Caco-2 (cell line): ENCODE results near the gene CMSS1. TPM values are rescaled to one million over a fixed set of nuclear protein-coding genes. Genes with fewer than 3 reads are reported as not detected.

ENCODE experiments used
- BruUV-seq: library from RNA; stranded (reverse); fragments of 400-500 nt; replicated peaks from 2 replicates; lab custom pipeline; 2021; lab: Mats Ljungman, UMichigan
- CTCF ChIA-PET: fragments of 300-600 bp; sonication (Branson Sonifier 250); formaldehyde crosslinking; loops from one replicate; lab custom pipeline; 2022; ENCODE audit warnings: antibody characterized with exemption; lab: Charles Lee
- POLR2A ChIA-PET: fragments of 300-600 bp; sonication (Branson Sonifier 250); formaldehyde crosslinking; loops from one replicate; lab custom pipeline; 2022; ENCODE audit warnings: antibody characterized with exemption; lab: Charles Lee
- DNase-seq, 2 experiments: peaks; one replicate each; pipeline versions ENCODE4 v3.0.0 to v3.0.0-alpha.2; 2020 to 2022
- H3K27me3 ChIP-seq: replicated peaks from 2 replicates; pipeline ENCODE4 v1.6.0; 2011; ENCODE audit warnings: low read length; ENCODE audit not compliant: control insufficient read depth, insufficient read depth
- H3K36me3 ChIP-seq: 2 replicates; pipeline ENCODE4 v1.5.1; 2011; ENCODE audit warnings: low read length; ENCODE audit not compliant: control insufficient read depth, insufficient read depth
- H3K4me1 ChIP-seq: fragments of 250-450 bp; sonication (Bioruptor Pico); 2 replicates; pipeline ENCODE4 v1.5.1; 2020; ENCODE audit warnings: mild to moderate bottlenecking
- H3K4me3 ChIP-seq: 2 replicates; pipeline ENCODE4 v1.5.1; 2011; ENCODE audit warnings: low read depth, mild to moderate bottlenecking, control low read depth, low read length
- H3K9me3 ChIP-seq: fragments of 250-450 bp; sonication (Bioruptor Pico); 2 replicates; pipeline ENCODE4 v1.5.1; 2020; ENCODE audit warnings: mild to moderate bottlenecking, moderate library complexity
- H3K27ac Mint-ChIP-seq: one replicate; pipeline ENCODE4 v1.8.0; 2022; ENCODE audit warnings: mixed read lengths; ENCODE audit not compliant: unreplicated experiment
- H3K27me3 Mint-ChIP-seq: one replicate; pipeline ENCODE4 v1.8.0; 2022; ENCODE audit warnings: mixed read lengths; ENCODE audit not compliant: insufficient read depth, unreplicated experiment
- H3K36me3 Mint-ChIP-seq: one replicate; pipeline ENCODE4 v1.8.0; 2022; ENCODE audit warnings: mild to moderate bottlenecking, mixed read lengths; ENCODE audit not compliant: insufficient read depth, unreplicated experiment
- H3K4me1 Mint-ChIP-seq: one replicate; pipeline ENCODE4 v1.8.0; 2022; ENCODE audit warnings: low read depth, mixed read lengths; ENCODE audit not compliant: unreplicated experiment
- H3K4me3 Mint-ChIP-seq: one replicate; pipeline ENCODE4 v1.8.0; 2022; ENCODE audit warnings: mild to moderate bottlenecking, moderate library complexity, mixed read lengths; ENCODE audit not compliant: unreplicated experiment
- H3K9me3 Mint-ChIP-seq: one replicate; pipeline ENCODE4 v1.8.0; 2022; ENCODE audit warnings: mixed read lengths; ENCODE audit not compliant: unreplicated experiment
- CTCF ChIP-seq, 2 experiments: fragments of 200-600 bp in 1 of 2; IDR thresholded peaks; 1 replicate in 1 of 2; 2 replicates in 1 of 2; pipeline versions ENCODE4 v1.5.1 to v1.8.0; 2011 to 2022; ENCODE audit warnings: antibody characterized with exemption in 1 of 2, control low read depth in 1 of 2, inconsistent platforms in 1 of 2, low read depth in 1 of 2, low read length in 1 of 2, mild to moderate bottlenecking in 1 of 2, moderate library complexity in 1 of 2; ENCODE audit not compliant: insufficient read depth in 1 of 2, severe bottlenecking in 1 of 2, unreplicated experiment in 1 of 2
- intact Hi-C: fragments of 100-400 bp; cut with micrococcal nuclease; formaldehyde crosslinking; loops from one replicate; pipeline ENCODE4 v1.10.0; 2022; ENCODE audit not compliant: unreplicated experiment
- total RNA-seq: library from RNA; stranded (reverse); gene quantifications from 2 replicates; pipeline ENCODE4 v1.2.3, GENCODE V29; 2022

The CMSS1 gene
- total RNA-seq, 1 experiment from 2014 or later = 54.4 TPM

GRCh38 chr3:99882436-99883137 lies 64.9 kb downstream of the CMSS1 start:
- TF ChIP-seq CTCF (IDR thresholded peaks at IDR 0.05; ENCODE audit: insufficient read depth in 1 of 2, low read depth in 1 of 2, low read length in 1 of 2, severe bottlenecking in 1 of 2, unreplicated experiment in 1 of 2) = no peak
- Histone ChIP-seq H3K27me3 (no peaks in the 10 kb centered on the region), H3K4me3 (no peak overlapping the region), H3K36me3 (no peaks in the 10 kb centered on the region), H3K4me1 (peaks cover 11% of the 10 kb centered on the region), H3K9me3 (no peaks in the 10 kb centered on the region)
- DNase-seq = no peak
- Mint-ChIP-seq H3K36me3 (no peaks in the 10 kb centered on the region), H3K27me3 (no peaks in the 10 kb centered on the region), H3K4me1 (peaks cover 21% of the 10 kb centered on the region), H3K4me3 (no peak overlapping the region), H3K9me3 (no peaks in the 10 kb centered on the region), H3K27ac (no peak overlapping the region)
- BruUV-seq = no TSS peak
- ChIA-PET CTCF (no interaction called here), POLR2A (no interaction called here)
- intact Hi-C loops = no loop called here

GRCh38 chr3:99883138-99883461 lies 65.4 kb downstream of the CMSS1 start:
- CTCF ChIA-PET = no interaction called here
- no TSS peak for BruUV-seq
- no peak overlapping the region for H3K4me3 Mint-ChIP-seq

GRCh38 chr3:99883693-99884092 lies 66.0 kb downstream of the CMSS1 start:
- Mint-ChIP-seq H3K27me3 (no peaks in the 10 kb centered on the region), H3K4me3 (no peak overlapping the region), H3K9me3 (no peaks in the 10 kb centered on the region), H3K4me1 (peaks cover 21% of the 10 kb centered on the region), H3K36me3 (no peaks in the 10 kb centered on the region), H3K27ac (no peak overlapping the region)
- TF ChIP-seq CTCF (IDR thresholded peaks at IDR 0.05; ENCODE audit: insufficient read depth in 1 of 2, low read depth in 1 of 2, low read length in 1 of 2, severe bottlenecking in 1 of 2, unreplicated experiment in 1 of 2) = no peak
- CTCF ChIA-PET = no interaction called here
- POLR2A ChIA-PET = no interaction called here
- DNase-seq = no peak
- intact Hi-C loops = no loop called here
- no peaks in the 10 kb centered on the region for H3K9me3 ChIP-seq
- no TSS peak for BruUV-seq
- H3K27me3 ChIP-seq = no peaks in the 10 kb centered on the region
- no peak overlapping the region for H3K4me3 ChIP-seq
- H3K36me3 ChIP-seq = no peaks in the 10 kb centered on the region
- H3K4me1 ChIP-seq = peaks cover 11% of the 10 kb centered on the region

More at GRCh38 chr3:99883138-99883461, 65.4 kb downstream of the CMSS1 start:
- Histone ChIP-seq H3K27me3 (no peaks in the 10 kb centered on the region), H3K36me3 (no peaks in the 10 kb centered on the region), H3K9me3 (no peaks in the 10 kb centered on the region), H3K4me3 (no peak overlapping the region), H3K4me1 (peaks cover 11% of the 10 kb centered on the region)
- intact Hi-C loops = no loop called here
- H3K27me3 Mint-ChIP-seq = no peaks in the 10 kb centered on the region
- no peak overlapping the region for H3K27ac Mint-ChIP-seq
- no peak for DNase-seq
- POLR2A ChIA-PET = no interaction called here
- no peaks in the 10 kb centered on the region for H3K9me3 Mint-ChIP-seq
- peaks cover 21% of the 10 kb centered on the region for H3K4me1 Mint-ChIP-seq
- H3K36me3 Mint-ChIP-seq = no peaks in the 10 kb centered on the region
- TF ChIP-seq CTCF (IDR thresholded peaks at IDR 0.05; ENCODE audit: insufficient read depth in 1 of 2, low read depth in 1 of 2, low read length in 1 of 2, severe bottlenecking in 1 of 2, unreplicated experiment in 1 of 2) = no peak
